Thyroid gland (tissue), 4 donors: Measurements from ENCODE around the gene GPN2. TPM values are rescaled to one million over a fixed set of nuclear protein-coding genes. Genes with fewer than 3 reads are reported as not detected.

Source experiments
- DNase-seq, 2 donors: peaks; one replicate each; pipeline ENCODE4 v3.0.0-alpha.2; 2019
- H3K27ac ChIP-seq, 3 donors: fragments of 200-600 bp; sonication (generic); 1 replicate in 2 of 3; 2 replicates in 1 of 3; pipeline ENCODE4 v1.5.1; 2016 to 2019; ENCODE audit warnings: mild to moderate bottlenecking in 1 of 3, moderate library complexity in 1 of 3
- H3K27me3 ChIP-seq: fragments of 200-600 bp; sonication (generic); one replicate; pipeline ENCODE4 v1.5.1; 2019
- H3K36me3 ChIP-seq, 2 donors: fragments of 200-600 bp; sonication (generic); one replicate each; pipeline ENCODE4 v1.5.1; 2016 to 2019
- H3K4me1 ChIP-seq, 2 donors: fragments of 200-600 bp; sonication (generic); one replicate each; pipeline ENCODE4 v1.5.1; 2017 to 2019
- H3K4me3 ChIP-seq, 3 donors: fragments of 200-600 bp; sonication (generic); replicated peaks in 1 of 3; 1 replicate in 2 of 3; 2 replicates in 1 of 3; pipeline ENCODE4 v1.5.1; 2016; ENCODE audit warnings: mild to moderate bottlenecking in 1 of 3
- H3K9me3 ChIP-seq: fragments of 200-600 bp; sonication (generic); one replicate; pipeline ENCODE4 v1.5.1; 2017
- CTCF ChIP-seq, 6 experiments: fragments of 200-600 bp in 3 of 6; fragments of 450-650 bp in 3 of 6; sonication (generic) in 3 of 6; IDR thresholded peaks; one replicate each; pipeline ENCODE4 v1.5.1; 2016 to 2019; ENCODE audit warnings: antibody characterized with exemption in 6 of 6, mild to moderate bottlenecking in 2 of 6, inconsistent platforms in 1 of 6, moderate library complexity in 1 of 6
- POLR2A ChIP-seq, 2 donors: fragments of 450-650 bp; IDR thresholded peaks; one replicate each; pipeline ENCODE4 v1.6.1; 2017; ENCODE audit warnings: antibody characterized with exemption in 2 of 2, mild to moderate bottlenecking in 2 of 2, moderate library complexity in 1 of 2
- WGBS, 2 donors: methylation state at CpG; one replicate each; pipeline ENCODE4 v1.1.5; 2017; 5-methylcytosine and 5-hydroxymethylcytosine counted together
- intact Hi-C: fragments of 100-400 bp; cut with DNase I; formaldehyde crosslinking; loops from one replicate; pipeline ENCODE4 v1.15.1; 2023
- total RNA-seq, 4 donors: library from RNA; depleted of rRNA; stranded (reverse); fragments of >200 nt; gene quantifications; one replicate each; pipeline ENCODE4 v1.2.3, GENCODE V29; 2016

GPN2 gene
- 10 to 100 TPM; 14.3 to 18.8 (median 16.4) TPM for total RNA-seq

GRCh38 chr1:26889551-26890466 lies at the start of gene GPN2:
TSS of gene GPN2 (minus strand) at chr1:26890283. CDS start at chr1:26890096, 187 bp downstream.
- peak within 1 kb of the TSS; percentile 88 to 91 (median 90) for H3K27ac ChIP-seq
- intact Hi-C loops: no loop called here
- WGBS, 2 donors: 0 to 1% methylated on average over 14 to 48 of the region's 89 CpGs
- H3K36me3 ChIP-seq: peaks cover 42 to 50% of the 10 kb centered on the region in 2 donors
- peaks cover 3 to 9% of the 10 kb centered on the region in 2 donors for H3K4me1 ChIP-seq
- TF ChIP-seq POLR2A (IDR thresholded peaks at IDR 0.05): peak in 1 of 2 donors; percentile 74
- peak in 1 of 6 experiments; percentile 6 for TF ChIP-seq CTCF (IDR thresholded peaks at IDR 0.05)
- peak within 1 kb of the TSS; percentile 87 to 94 (median 92) for H3K4me3 ChIP-seq
- no peaks in the 10 kb centered on the region for H3K27me3 ChIP-seq
- no peaks in the 10 kb centered on the region for H3K9me3 ChIP-seq
- peak; percentile 73 to 78 for DNase-seq

- intact Hi-C loops: no loop called here
- H3K4me1 ChIP-seq: peaks cover 0 to 16% of the 10 kb centered on the region in 2 donors
- DNase-seq: no peak
- H3K9me3 ChIP-seq: no peaks in the 10 kb centered on the region
- H3K27ac ChIP-seq: no peak overlapping the region
- TF ChIP-seq POLR2A (IDR thresholded peaks at IDR 0.05) (no peak), CTCF (IDR thresholded peaks at IDR 0.05) (no peak)
- WGBS, 2 donors: 69 to 100% methylated on average over 1 to 2 of the region's 2 CpGs
- H3K27me3 ChIP-seq: no peaks in the 10 kb centered on the region
- H3K36me3 ChIP-seq: peaks cover 25 to 32% of the 10 kb centered on the region in 2 donors
- no peak overlapping the region for H3K4me3 ChIP-seq
Observed at GRCh38 chr1:26938659-26939025, 48.6 kb upstream of the GPN2 start.

- TF ChIP-seq POLR2A (IDR thresholded peaks at IDR 0.05) (no peak), CTCF (IDR thresholded peaks at IDR 0.05) (no peak)
- Histone ChIP-seq H3K4me1 (peaks cover 0 to 16% of the 10 kb centered on the region in 2 donors), H3K9me3 (no peaks in the 10 kb centered on the region), H3K27ac (no peak overlapping the region), H3K36me3 (peaks cover 20 to 28% of the 10 kb centered on the region in 2 donors), H3K27me3 (no peaks in the 10 kb centered on the region), H3K4me3 (no peak overlapping the region)
- 97 to 98% methylated on average over 3 to 4 of the region's 4 CpGs for WGBS, 2 donors
- intact Hi-C loops: no loop called here
- no peak for DNase-seq
Observed at GRCh38 chr1:26938004-26938658, 48.0 kb upstream of the GPN2 start.

- H3K4me1 ChIP-seq: peaks cover 0 to 16% of the 10 kb centered on the region in 2 donors
- no peak for TF ChIP-seq POLR2A (IDR thresholded peaks at IDR 0.05)
- TF ChIP-seq CTCF (IDR thresholded peaks at IDR 0.05): no peak
- H3K36me3 ChIP-seq: peaks cover 7 to 21% of the 10 kb centered on the region in 2 donors
- no peaks in the 10 kb centered on the region for H3K9me3 ChIP-seq
- H3K27ac ChIP-seq: no peak overlapping the region
- no peaks in the 10 kb centered on the region for H3K27me3 ChIP-seq
- no peak for DNase-seq
- WGBS, 2 donors: 87 to 90% methylated on average over 6 of the region's 6 CpGs
- intact Hi-C loops: no loop called here
- H3K4me3 ChIP-seq: no peak overlapping the region
Observed at GRCh38 chr1:26936823-26937222, 46.7 kb upstream of the GPN2 start.
